A673 (cell line): ENCODE data around the gene FGFR2. TPM values are rescaled to one million over a fixed set of nuclear protein-coding genes. Genes with fewer than 3 reads are reported as not detected.

Source experiments
- BruUV-seq: library from RNA; stranded (reverse); fragments of 400-500 nt; replicated peaks from 2 replicates; lab custom pipeline; 2021; lab: Mats Ljungman, UMichigan
- CTCF ChIA-PET: fragments of 300-600 bp; sonication (Branson Sonifier 250); formaldehyde crosslinking; loops from one replicate; lab custom pipeline; 2022; ENCODE audit warnings: antibody characterized with exemption; lab: Charles Lee
- POLR2A ChIA-PET: fragments of 300-600 bp; sonication (Branson Sonifier 250); formaldehyde crosslinking; loops from one replicate; lab custom pipeline; 2022; ENCODE audit warnings: antibody characterized with exemption; ENCODE audit not compliant: low non-redundant PET; lab: Charles Lee
- DNase-seq: peaks from one replicate; pipeline ENCODE4 v3.0.0-alpha.2; 2015; ENCODE audit warnings: low spot score
- H3K27ac ChIP-seq: fragments of 200-600 bp; sonication (generic); 2 replicates; pipeline ENCODE4 v1.5.1; 2016; ENCODE audit warnings: mixed run types, low read depth, mild to moderate bottlenecking, mixed read lengths, antibody characterized with exemption, low read length; ENCODE audit not compliant: poor library complexity, severe bottlenecking
- H3K27me3 ChIP-seq: fragments of 200-600 bp; sonication (generic); replicated peaks from 2 replicates; pipeline ENCODE4 v1.6.1; 2017; ENCODE audit warnings: mixed run types, low read depth, mild to moderate bottlenecking, mixed read lengths, antibody characterized with exemption, low read length; ENCODE audit not compliant: insufficient read depth, poor library complexity
- H3K36me3 ChIP-seq: fragments of 200-600 bp; sonication (generic); 2 replicates; pipeline ENCODE4 v1.6.1; 2016; ENCODE audit warnings: mixed run types, mild to moderate bottlenecking, mixed read lengths, antibody characterized with exemption, low read length; ENCODE audit not compliant: insufficient read depth, poor library complexity, severe bottlenecking
- H3K4me1 ChIP-seq: fragments of 200-600 bp; sonication (generic); 2 replicates; pipeline ENCODE4 v1.6.1; 2017; ENCODE audit warnings: mixed run types, mild to moderate bottlenecking, mixed read lengths, antibody characterized with exemption, low read length; ENCODE audit not compliant: insufficient read depth, poor library complexity, severe bottlenecking
- H3K4me3 ChIP-seq: fragments of 200-600 bp; sonication (generic); 2 replicates; pipeline ENCODE4 v1.5.1; 2016; ENCODE audit warnings: low read depth, mixed run types, mild to moderate bottlenecking, mixed read lengths, low read length; ENCODE audit not compliant: poor library complexity, severe bottlenecking
- H3K9me3 ChIP-seq: fragments of 200-600 bp; sonication (generic); 2 replicates; pipeline ENCODE4 v1.6.1; 2016; ENCODE audit warnings: mixed run types, low read depth, mild to moderate bottlenecking, mixed read lengths, antibody characterized with exemption, low read length; ENCODE audit not compliant: poor library complexity, severe bottlenecking
- CTCF ChIP-seq: fragments of 300-800, 200-600 bp; sonication (generic); conservative IDR thresholded peaks from 2 replicates; pipeline ENCODE4 v1.5.1; 2017; ENCODE audit warnings: low read depth, mild to moderate bottlenecking, antibody characterized with exemption, low read length, moderate library complexity, mixed read lengths
- EZH2 ChIP-seq: fragments of 200-600 bp; sonication (generic); IDR thresholded peaks from 2 replicates; pipeline ENCODE4 v1.6.1; 2017; ENCODE audit warnings: borderline replicate concordance, low read depth, mild to moderate bottlenecking, mixed read lengths, antibody characterized with exemption, low read length; ENCODE audit not compliant: poor library complexity, severe bottlenecking
- intact Hi-C: fragments of 100-400 bp; cut with micrococcal nuclease; formaldehyde crosslinking; loops from one replicate; pipeline ENCODE4 v1.10.0; 2022; ENCODE audit not compliant: unreplicated experiment
- total RNA-seq: library from RNA; stranded (reverse); gene quantifications from 2 replicates; pipeline ENCODE4 v1.2.3, GENCODE V29; 2021

The FGFR2 gene
- total RNA-seq, 1 experiment from 2014 or later = 0.60 TPM

- H3K4me3 ChIP-seq = no peak overlapping the region
- ChIA-PET POLR2A (no interaction called here), CTCF (no interaction called here)
- TF ChIP-seq EZH2 = no peak
- no peak for TF ChIP-seq CTCF
- H3K36me3 ChIP-seq = no peaks in the 10 kb centered on the region
- no peak overlapping the region for H3K27ac ChIP-seq
- peaks cover 16% of the 10 kb centered on the region for H3K27me3 ChIP-seq
- no peaks in the 10 kb centered on the region for H3K9me3 ChIP-seq
- intact Hi-C loops = no loop called here
- no peaks in the 10 kb centered on the region for H3K4me1 ChIP-seq
- DNase-seq = no peak
- no TSS peak for BruUV-seq
Observed at GRCh38 chr10:121509112-121509511, 89.1 kb downstream of the FGFR2 start.

DNA sequence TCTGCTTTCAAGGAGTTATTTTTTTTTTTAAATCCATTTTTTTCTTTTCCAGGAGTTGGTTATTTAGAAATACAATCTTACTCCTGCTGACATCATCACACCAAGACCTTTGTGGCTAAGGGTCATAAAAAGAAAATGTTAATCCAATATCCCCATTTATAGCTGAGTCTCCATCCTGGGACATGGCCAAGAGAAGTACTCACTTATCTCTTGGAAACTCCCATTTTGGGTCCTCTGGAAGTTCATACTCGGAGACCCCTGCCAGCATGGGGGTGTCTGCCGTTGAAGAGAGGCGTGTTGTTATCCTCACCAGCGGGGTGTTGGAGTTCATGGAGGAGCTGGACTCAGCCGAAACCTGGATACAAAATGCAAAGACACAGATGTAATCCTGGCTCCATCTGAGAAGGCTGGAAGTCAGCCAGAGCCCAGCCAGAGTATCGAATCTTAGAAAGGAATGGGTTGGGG, 94.6 kb downstream of the FGFR2 start:
- no TSS peak for BruUV-seq
- Histone ChIP-seq H3K36me3 (no peaks in the 10 kb centered on the region), H3K27ac (no peak overlapping the region), H3K27me3 (peaks cover 47% of the 10 kb centered on the region), H3K4me3 (no peak overlapping the region), H3K4me1 (no peaks in the 10 kb centered on the region), H3K9me3 (no peaks in the 10 kb centered on the region)
- ChIA-PET POLR2A (no interaction called here), CTCF (no interaction called here)
- no peak for DNase-seq
- intact Hi-C loops = no loop called here
- no peak for TF ChIP-seq CTCF
- no peak for TF ChIP-seq EZH2

GRCh38 chr10:121501796-121502195, 96.4 kb downstream of the FGFR2 start:
- H3K36me3 ChIP-seq = no peaks in the 10 kb centered on the region
- intact Hi-C loops = no loop called here
- no peak overlapping the region for H3K4me3 ChIP-seq
- ChIA-PET CTCF (no interaction called here), POLR2A (no interaction called here)
- TF ChIP-seq CTCF = no peak
- no peak for TF ChIP-seq EZH2
- peaks cover 51% of the 10 kb centered on the region for H3K27me3 ChIP-seq
- H3K4me1 ChIP-seq = no peaks in the 10 kb centered on the region
- no peak overlapping the region for H3K27ac ChIP-seq
- DNase-seq = no peak
- no TSS peak for BruUV-seq
- H3K9me3 ChIP-seq = no peaks in the 10 kb centered on the region
